NCI-H2196 treated with DMSO at 0.1 percent for 48 hours (cell line): ENCODE data around the gene GPR17.

ENCODE experiments used
- DNase-seq: peaks from one replicate; lab custom pipeline; 2025; ENCODE audit not compliant: unreplicated experiment; lab: John Stamatoyannopoulos, UW

The GPR17 gene

DNA sequence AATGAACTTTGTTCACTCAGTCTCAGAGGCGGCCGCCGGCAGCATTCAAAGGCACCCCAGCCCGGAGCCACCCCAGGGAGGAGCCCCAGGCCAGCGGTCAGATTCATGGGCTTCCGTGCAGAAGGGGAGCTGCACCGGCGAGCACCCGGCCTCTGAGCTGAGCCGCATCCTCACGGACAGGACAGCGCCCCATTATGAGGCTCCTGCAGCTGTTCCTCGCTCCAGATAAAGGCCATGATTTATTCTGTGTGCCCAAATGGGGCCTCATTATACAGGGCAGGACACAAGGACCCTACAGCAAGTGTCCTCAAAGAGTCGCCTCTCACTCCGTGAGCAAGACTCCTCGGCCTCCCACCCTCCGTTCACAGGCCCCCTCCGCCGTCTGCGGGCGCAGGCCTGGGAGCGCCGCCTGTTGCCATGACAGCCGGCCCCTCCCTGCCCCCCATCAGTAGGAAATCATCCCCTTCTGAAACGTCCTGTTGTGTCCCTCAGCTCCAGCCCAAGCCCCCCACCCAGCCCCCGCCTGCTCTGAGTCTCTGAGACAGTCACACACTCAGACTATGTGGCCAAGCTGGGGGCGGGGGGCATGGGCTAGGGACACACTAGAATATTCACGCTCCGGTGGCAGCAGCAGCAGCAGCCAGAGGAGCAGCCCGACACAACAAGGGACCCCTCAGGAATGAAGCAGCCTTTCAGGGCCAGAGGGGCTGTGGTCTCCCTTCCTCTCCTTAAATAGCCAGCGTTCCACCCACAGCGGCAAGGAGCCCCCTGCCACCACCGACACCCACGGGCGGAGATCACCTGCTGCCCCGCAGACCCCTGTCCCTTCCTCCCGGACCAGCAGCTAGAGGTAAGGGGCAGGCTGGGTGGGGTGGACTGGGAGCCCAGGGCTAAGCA is at the start of gene GPR17:
Gene GPR17 (plus strand): TSS at position 759 of the 897 bp plus-strand sequence. CDS start 4,583 bp downstream, outside the sequence.
- DNase-seq: no peak

DNA sequence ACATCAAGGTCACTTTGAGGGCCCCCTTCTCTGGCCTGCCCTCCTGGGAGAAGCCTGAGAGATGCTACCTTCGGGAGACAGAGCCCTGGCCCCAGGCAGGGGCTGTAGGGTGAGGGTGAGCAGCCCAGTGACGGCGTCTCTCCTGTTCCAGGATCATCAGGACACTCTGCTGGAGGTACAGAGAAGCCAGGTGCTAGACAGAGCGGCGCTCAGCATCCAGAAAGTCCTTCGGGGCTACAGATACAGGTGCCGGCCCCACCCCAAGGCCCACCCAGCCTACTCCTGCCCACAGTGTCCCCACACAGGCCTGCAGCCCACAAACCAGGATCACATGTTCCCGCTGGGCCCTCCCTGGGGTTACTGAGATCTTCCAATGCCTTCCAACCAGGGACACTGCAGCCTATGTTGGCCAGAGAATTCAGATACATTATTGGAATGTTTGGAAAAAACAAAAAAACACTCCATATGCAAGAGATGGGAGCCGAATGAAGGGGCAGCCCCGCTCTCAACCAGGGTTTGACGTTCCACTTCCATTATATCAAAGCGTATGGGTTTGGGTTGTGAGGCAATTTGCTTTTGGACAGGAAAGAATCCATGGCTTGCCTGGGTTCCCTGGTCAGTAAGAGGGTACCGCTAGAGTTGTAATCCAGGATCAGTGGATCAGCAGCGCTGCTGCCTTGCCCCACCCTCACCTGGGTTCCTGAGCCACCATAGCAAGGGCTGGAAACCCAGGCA is 49.5 kb upstream of the GPR17 start:
- no peak for DNase-seq

- DNase-seq: no peak
Observed at GRCh38 chr2:127597046-127597983, 48.6 kb upstream of the GPR17 start.

GRCh38 chr2:127597984-127598380 is 48.0 kb upstream of the GPR17 start:
- DNase-seq: no peak

DNA sequence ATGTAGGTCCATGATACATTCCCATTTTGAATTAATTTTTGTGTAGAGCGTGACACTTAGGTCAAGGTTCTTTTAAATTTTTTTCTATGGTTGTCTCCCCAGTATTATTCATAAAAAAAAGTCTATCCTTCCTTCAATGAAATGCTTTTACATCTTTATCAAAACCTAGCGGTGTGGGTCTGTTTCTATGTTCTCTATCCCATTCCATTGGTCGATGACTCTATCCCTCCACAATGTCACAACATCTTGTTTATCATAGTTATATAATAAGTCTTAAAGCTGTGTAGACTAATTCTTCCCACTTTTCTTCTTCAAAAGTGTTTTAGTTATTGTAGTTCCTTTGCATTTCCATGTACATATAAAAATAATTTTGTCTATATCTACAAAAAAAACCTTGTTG is 47.2 kb upstream of the GPR17 start:
- no peak for DNase-seq

- DNase-seq: no peak
Observed at GRCh38 chr2:127599211-127599610, 46.7 kb upstream of the GPR17 start.

- no peak for DNase-seq
Observed at GRCh38 chr2:127604986-127605385, 41.0 kb upstream of the GPR17 start.

DNA sequence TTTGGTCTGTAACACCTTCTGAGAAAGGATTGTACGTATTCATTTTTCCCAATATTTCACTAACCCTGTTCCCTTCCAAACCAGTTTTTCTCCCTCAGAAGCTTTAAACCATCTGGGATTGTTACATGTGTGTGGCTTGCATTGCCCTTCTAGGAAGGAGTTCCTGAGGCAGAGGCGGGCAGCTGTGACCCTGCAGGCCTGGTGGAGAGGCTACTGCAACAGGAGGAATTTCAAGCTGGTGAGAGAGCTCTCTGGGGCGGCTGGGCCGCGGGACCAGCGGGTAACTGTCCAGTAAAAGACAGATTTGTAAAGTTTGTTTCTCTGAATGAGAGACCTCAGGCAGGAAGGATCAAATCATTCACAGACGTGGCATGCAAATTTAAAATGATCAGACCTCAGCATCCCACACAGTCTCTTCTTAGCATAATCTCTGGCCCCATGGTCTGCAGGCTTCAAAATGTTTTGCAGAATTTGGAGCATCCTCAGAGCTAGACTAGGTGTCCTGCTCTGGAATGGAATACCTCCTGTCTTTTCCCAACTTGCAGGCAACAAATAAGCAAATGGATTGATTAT is 40.2 kb upstream of the GPR17 start:
- DNase-seq: no peak

GRCh38 chr2:127606625-127607398 is 39.1 kb upstream of the GPR17 start:
- no peak for DNase-seq

- DNase-seq: no peak
Observed at GRCh38 chr2:127607399-127607908, 38.5 kb upstream of the GPR17 start.

DNA sequence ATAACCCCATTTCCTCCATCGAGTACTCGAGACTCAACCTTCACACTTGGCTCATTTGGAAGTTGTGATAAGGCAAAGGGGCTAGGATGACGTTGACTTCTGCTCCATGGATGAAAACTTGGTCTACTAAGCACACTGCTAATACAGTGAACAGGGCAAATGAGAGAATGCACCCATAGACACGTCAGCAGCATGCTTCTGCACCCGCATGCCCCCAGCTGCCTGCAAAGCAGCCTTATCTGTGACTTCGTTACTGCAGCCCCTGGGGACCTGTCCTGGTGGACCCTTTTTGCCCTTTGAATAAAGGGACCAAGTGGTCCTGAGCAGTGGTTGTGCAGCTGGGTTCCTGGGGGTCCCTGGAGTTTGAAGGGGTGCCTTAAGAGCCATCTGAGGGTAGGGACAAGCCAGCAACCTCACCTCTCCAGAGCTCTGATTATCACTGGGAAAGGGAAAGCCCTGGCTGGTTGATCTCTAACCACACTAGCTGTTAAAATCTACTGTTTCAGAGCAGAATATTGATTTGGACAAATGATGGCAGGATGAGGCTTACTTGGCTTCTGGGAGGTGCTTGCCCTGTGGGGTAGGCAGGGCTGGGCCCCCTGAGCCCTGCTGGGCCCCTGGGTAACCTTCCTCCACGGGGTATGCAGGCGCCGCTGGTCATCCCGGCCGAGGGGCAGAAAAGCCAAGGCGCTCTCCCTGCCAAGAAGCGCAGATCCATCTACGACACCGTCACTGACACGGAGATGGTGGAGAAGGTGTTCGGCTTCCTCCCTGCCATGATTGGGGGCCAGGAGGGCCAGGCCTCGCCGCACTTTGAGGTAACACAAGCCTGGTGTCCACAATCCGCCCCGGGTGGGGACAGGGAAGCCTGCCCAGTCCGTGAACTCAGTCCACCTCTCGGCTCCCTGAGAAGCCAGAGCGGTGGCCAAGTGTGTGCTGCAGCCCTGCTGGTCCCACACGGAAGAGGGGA is 37.6 kb upstream of the GPR17 start:
- no peak for DNase-seq

- no peak for DNase-seq
Observed at GRCh38 chr2:127609031-127609751, 36.8 kb upstream of the GPR17 start.

DNA sequence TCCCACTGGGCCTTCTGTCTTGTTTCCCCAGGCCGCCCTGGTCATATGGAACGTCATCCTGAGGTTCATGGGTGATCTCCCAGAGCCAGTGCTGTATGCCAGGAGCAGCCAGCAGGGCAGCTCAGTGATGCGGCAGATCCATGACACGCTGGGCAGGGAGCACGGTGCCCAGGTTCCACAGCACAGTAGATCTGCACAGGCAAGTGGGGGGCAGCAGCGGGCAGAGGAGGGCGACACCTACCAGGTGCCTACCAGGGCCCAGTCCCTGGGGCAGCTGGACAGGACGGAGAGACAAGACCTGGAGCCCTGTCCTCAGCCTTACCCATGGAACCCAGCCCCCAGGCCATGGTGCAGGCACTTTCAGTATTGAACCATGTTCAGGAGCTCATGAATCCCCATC is 36.1 kb upstream of the GPR17 start:
- no peak for DNase-seq

GRCh38 chr2:127610561-127610960 is 35.4 kb upstream of the GPR17 start:
- DNase-seq: no peak

GRCh38 chr2:127611076-127611925 is 34.7 kb upstream of the GPR17 start:
- no peak for DNase-seq

- DNase-seq: no peak
Observed at GRCh38 chr2:127612111-127612822, 33.7 kb upstream of the GPR17 start.
